ENCODE measurements around the gene THEM5. TPM values are rescaled to one million over a fixed set of nuclear protein-coding genes. Genes with fewer than 3 reads are reported as not detected.

Gene THEM5
- total RNA-seq, 1 donor from 2014 or later: not detected

GRCh38 chr1:151828921-151829320, 24.6 kb downstream of the THEM5 start:
- intact Hi-C loops (cut with DNase I): no loop called here
- DNase-seq (ENCODE audit: low spot score): no peak

GRCh38 chr1:151827853-151828252, 25.7 kb downstream of the THEM5 start:
- intact Hi-C loops (cut with DNase I): no loop called here

GRCh38 chr1:151825751-151826660, 27.5 kb downstream of the THEM5 start:
- DNase-seq (ENCODE audit: low spot score): no peak
- intact Hi-C loops (cut with DNase I): no loop called here

More at GRCh38 chr1:151827853-151828252, 25.7 kb downstream of the THEM5 start:
- DNase-seq (ENCODE audit: low spot score): no peak

- DNase-seq (ENCODE audit: low spot score): no peak
- intact Hi-C loops (cut with DNase I): no loop called here
These were observed 28.3 kb downstream of the THEM5 start for GRCh38 chr1:151825204-151825603.

GRCh38 chr1:151823175-151823574, 30.3 kb downstream of the THEM5 start:
- no peak for DNase-seq (ENCODE audit: low spot score)
- intact Hi-C loops (cut with DNase I): no loop called here

- no peak for DNase-seq (ENCODE audit: low spot score)
- intact Hi-C loops (cut with DNase I): no loop called here
These were observed 31.1 kb downstream of the THEM5 start for GRCh38 chr1:151822404-151822803.

- intact Hi-C loops (cut with DNase I): no loop called here
- no peak for DNase-seq (ENCODE audit: low spot score)
These were observed 32.6 kb downstream of the THEM5 start for GRCh38 chr1:151820940-151821339.

- DNase-seq (ENCODE audit: low spot score): no peak
- intact Hi-C loops (cut with DNase I): no loop called here
These were observed 33.4 kb downstream of the THEM5 start for GRCh38 chr1:151819976-151820623.

- intact Hi-C loops (cut with DNase I): no loop called here
- no peak for DNase-seq (ENCODE audit: low spot score)
These were observed 34.2 kb downstream of the THEM5 start for GRCh38 chr1:151819227-151819835.

- intact Hi-C loops (cut with DNase I): no loop called here
- DNase-seq (ENCODE audit: low spot score): no peak
These were observed 36.2 kb downstream of the THEM5 start for GRCh38 chr1:151817353-151817730.

- DNase-seq (ENCODE audit: low spot score): no peak
These were observed 36.8 kb downstream of the THEM5 start for GRCh38 chr1:151816548-151817352.

GRCh38 chr1:151815716-151816327, 37.7 kb downstream of the THEM5 start:
- DNase-seq (ENCODE audit: low spot score): no peak
- intact Hi-C loops (cut with DNase I): no loop called here

More at GRCh38 chr1:151816548-151817352, 36.8 kb downstream of the THEM5 start:
- intact Hi-C loops (cut with DNase I): no loop called here

- intact Hi-C loops (cut with DNase I): no loop called here
- DNase-seq (ENCODE audit: low spot score): no peak
These were observed 38.5 kb downstream of the THEM5 start for GRCh38 chr1:151814971-151815545.

GRCh38 chr1:151814426-151814825, 39.1 kb downstream of the THEM5 start:
- no peak for DNase-seq (ENCODE audit: low spot score)
- intact Hi-C loops (cut with DNase I): no loop called here

GRCh38 chr1:151813271-151813977, 40.1 kb downstream of the THEM5 start:
- DNase-seq (ENCODE audit: low spot score): no peak
- intact Hi-C loops (cut with DNase I): no loop called here

- intact Hi-C loops (cut with DNase I): no loop called here
These were observed 42.3 kb downstream of the THEM5 start for GRCh38 chr1:151811181-151811580.

GRCh38 chr1:151809985-151810556, 43.4 kb downstream of the THEM5 start:
- intact Hi-C loops (cut with DNase I): no loop called here
- DNase-seq (ENCODE audit: low spot score): no peak

More at GRCh38 chr1:151811181-151811580, 42.3 kb downstream of the THEM5 start:
- DNase-seq (ENCODE audit: low spot score): peak; percentile 57
